Stimulated activated memory B cell treated with anti-CD40 and anti-IgM and Interleukin-4, amounts not matched to agents 10 μg/mL and 1 μg/mL and 100 μg/mL, for 72 hours (primary cell): Measurements from ENCODE around the gene C4orf50.
A peak's percentile ranks its signal among the peaks of the same experiment; 100 is the strongest.

Experiments used
- ATAC-seq: fragments of 150-1000 bp; cut with Tn5 transposase; 2 replicates; pipeline ENCODE4 v1.10.0; 2021
- H3K27ac Mint-ChIP-seq: one replicate; pipeline ENCODE4 v1.8.0; 2022; ENCODE audit warnings: mild to moderate bottlenecking, mixed read lengths
- H3K27me3 Mint-ChIP-seq: one replicate; pipeline ENCODE4 v1.8.0; 2022; ENCODE audit warnings: mixed read lengths
- H3K36me3 Mint-ChIP-seq: one replicate; pipeline ENCODE4 v1.8.0; 2022; ENCODE audit warnings: mixed read lengths
- H3K4me1 Mint-ChIP-seq: one replicate; pipeline ENCODE4 v1.8.0; 2022; ENCODE audit warnings: mixed read lengths
- H3K4me3 Mint-ChIP-seq: one replicate; pipeline ENCODE4 v1.8.0; 2022; ENCODE audit warnings: mild to moderate bottlenecking, moderate library complexity, mixed read lengths
- H3K9me3 Mint-ChIP-seq: one replicate; pipeline ENCODE4 v1.8.0; 2022; ENCODE audit warnings: mixed read lengths

Gene C4orf50

GRCh38 chr4:5887361-5888221, 130.6 kb downstream of the C4orf50 start:
- Mint-ChIP-seq H3K27me3 (peaks cover 73% of the 10 kb centered on the region), H3K4me1 (peaks cover 6% of the 10 kb centered on the region), H3K27ac (no peak overlapping the region), H3K4me3 (no peak overlapping the region), H3K9me3 (peaks cover 8% of the 10 kb centered on the region), H3K36me3 (peaks cover 5% of the 10 kb centered on the region)
- peak; percentile 37 for ATAC-seq

- Mint-ChIP-seq H3K4me1 (peaks cover 6% of the 10 kb centered on the region), H3K4me3 (no peak overlapping the region), H3K27me3 (peaks cover 72% of the 10 kb centered on the region), H3K9me3 (peaks cover 8% of the 10 kb centered on the region), H3K36me3 (peaks cover 5% of the 10 kb centered on the region), H3K27ac (no peak overlapping the region)
- ATAC-seq, result no peak
Observed at GRCh38 chr4:5887011-5887360, 131.2 kb downstream of the C4orf50 start.

- peaks cover 8% of the 10 kb centered on the region for H3K9me3 Mint-ChIP-seq
- H3K36me3 Mint-ChIP-seq, result peaks cover 5% of the 10 kb centered on the region
- H3K27ac Mint-ChIP-seq, result no peak overlapping the region
- no peak for ATAC-seq
- peaks cover 6% of the 10 kb centered on the region for H3K4me1 Mint-ChIP-seq
- H3K4me3 Mint-ChIP-seq, result no peak overlapping the region
- H3K27me3 Mint-ChIP-seq, result peaks cover 60% of the 10 kb centered on the region
Observed at GRCh38 chr4:5885733-5886132, 132.5 kb downstream of the C4orf50 start.

GRCh38 chr4:5884796-5885195, 133.4 kb downstream of the C4orf50 start:
- peaks cover 8% of the 10 kb centered on the region for H3K9me3 Mint-ChIP-seq
- peaks cover 6% of the 10 kb centered on the region for H3K4me1 Mint-ChIP-seq
- H3K27me3 Mint-ChIP-seq, result peaks cover 51% of the 10 kb centered on the region
- ATAC-seq, result no peak
- H3K36me3 Mint-ChIP-seq, result peaks cover 5% of the 10 kb centered on the region
- H3K27ac Mint-ChIP-seq, result no peak overlapping the region
- no peak overlapping the region for H3K4me3 Mint-ChIP-seq

- peaks cover 2% of the 10 kb centered on the region for H3K36me3 Mint-ChIP-seq
- no peak for ATAC-seq
- peaks cover 42% of the 10 kb centered on the region for H3K27me3 Mint-ChIP-seq
- H3K4me3 Mint-ChIP-seq, result no peak overlapping the region
- H3K4me1 Mint-ChIP-seq, result peaks cover 3% of the 10 kb centered on the region
- no peak overlapping the region for H3K27ac Mint-ChIP-seq
- peaks cover 11% of the 10 kb centered on the region for H3K9me3 Mint-ChIP-seq
Observed at GRCh38 chr4:5883916-5884315, 134.3 kb downstream of the C4orf50 start.

- Mint-ChIP-seq H3K27ac (no peak overlapping the region), H3K27me3 (peaks cover 36% of the 10 kb centered on the region), H3K4me1 (no peaks in the 10 kb centered on the region), H3K4me3 (no peak overlapping the region), H3K9me3 (peaks cover 13% of the 10 kb centered on the region), H3K36me3 (no peaks in the 10 kb centered on the region)
- no peak for ATAC-seq
Observed at GRCh38 chr4:5882947-5883346, 135.3 kb downstream of the C4orf50 start.

GRCh38 chr4:5881340-5881739, 136.9 kb downstream of the C4orf50 start:
- Mint-ChIP-seq H3K4me1 (no peaks in the 10 kb centered on the region), H3K36me3 (no peaks in the 10 kb centered on the region), H3K4me3 (no peak overlapping the region), H3K27me3 (peaks cover 25% of the 10 kb centered on the region), H3K9me3 (peaks cover 15% of the 10 kb centered on the region), H3K27ac (no peak overlapping the region)
- ATAC-seq, result no peak

GRCh38 chr4:5878359-5878758, 139.9 kb downstream of the C4orf50 start:
- Mint-ChIP-seq H3K27ac (no peak overlapping the region), H3K4me3 (no peak overlapping the region), H3K36me3 (no peaks in the 10 kb centered on the region), H3K9me3 (peaks cover 12% of the 10 kb centered on the region), H3K4me1 (no peaks in the 10 kb centered on the region), H3K27me3 (no peaks in the 10 kb centered on the region)
- ATAC-seq, result no peak

- no peaks in the 10 kb centered on the region for H3K36me3 Mint-ChIP-seq
- no peak overlapping the region for H3K27ac Mint-ChIP-seq
- peaks cover 7% of the 10 kb centered on the region for H3K9me3 Mint-ChIP-seq
- H3K4me3 Mint-ChIP-seq, result no peak overlapping the region
- no peaks in the 10 kb centered on the region for H3K4me1 Mint-ChIP-seq
- ATAC-seq, result no peak
- H3K27me3 Mint-ChIP-seq, result no peaks in the 10 kb centered on the region
Observed at GRCh38 chr4:5877392-5877791, 140.8 kb downstream of the C4orf50 start.

- H3K4me1 Mint-ChIP-seq, result no peaks in the 10 kb centered on the region
- H3K4me3 Mint-ChIP-seq, result no peak overlapping the region
- peaks cover 7% of the 10 kb centered on the region for H3K9me3 Mint-ChIP-seq
- H3K36me3 Mint-ChIP-seq, result no peaks in the 10 kb centered on the region
- H3K27ac Mint-ChIP-seq, result no peak overlapping the region
- H3K27me3 Mint-ChIP-seq, result peaks cover 18% of the 10 kb centered on the region
- no peak for ATAC-seq
Observed at GRCh38 chr4:5874811-5875449, 143.3 kb downstream of the C4orf50 start.

- ATAC-seq, result no peak
- no peaks in the 10 kb centered on the region for H3K4me1 Mint-ChIP-seq
- no peaks in the 10 kb centered on the region for H3K9me3 Mint-ChIP-seq
- H3K27ac Mint-ChIP-seq, result no peak overlapping the region
- H3K4me3 Mint-ChIP-seq, result no peak overlapping the region
- no peaks in the 10 kb centered on the region for H3K36me3 Mint-ChIP-seq
- H3K27me3 Mint-ChIP-seq, result peaks cover 39% of the 10 kb centered on the region
Observed at GRCh38 chr4:5870701-5871100, 147.5 kb downstream of the C4orf50 start.

- Mint-ChIP-seq H3K36me3 (no peaks in the 10 kb centered on the region), H3K4me1 (no peaks in the 10 kb centered on the region), H3K4me3 (no peak overlapping the region), H3K9me3 (no peaks in the 10 kb centered on the region), H3K27me3 (peaks cover 39% of the 10 kb centered on the region), H3K27ac (no peak overlapping the region)
- no peak for ATAC-seq
Observed at GRCh38 chr4:5869966-5870619, 148.1 kb downstream of the C4orf50 start.

- Mint-ChIP-seq H3K4me3 (no peak overlapping the region), H3K27ac (no peak overlapping the region), H3K4me1 (no peaks in the 10 kb centered on the region), H3K36me3 (no peaks in the 10 kb centered on the region), H3K9me3 (no peaks in the 10 kb centered on the region), H3K27me3 (peaks cover 48% of the 10 kb centered on the region)
- ATAC-seq, result no peak
Observed at GRCh38 chr4:5867866-5868265, 150.4 kb downstream of the C4orf50 start.

- no peaks in the 10 kb centered on the region for H3K36me3 Mint-ChIP-seq
- H3K4me3 Mint-ChIP-seq, result no peak overlapping the region
- H3K4me1 Mint-ChIP-seq, result no peaks in the 10 kb centered on the region
- H3K27ac Mint-ChIP-seq, result no peak overlapping the region
- ATAC-seq, result no peak
- no peaks in the 10 kb centered on the region for H3K9me3 Mint-ChIP-seq
- peaks cover 48% of the 10 kb centered on the region for H3K27me3 Mint-ChIP-seq
Observed at GRCh38 chr4:5866841-5867813, 151.1 kb downstream of the C4orf50 start.
